Measurements from ENCODE around the gene CDK17.

Gene CDK17

DNA sequence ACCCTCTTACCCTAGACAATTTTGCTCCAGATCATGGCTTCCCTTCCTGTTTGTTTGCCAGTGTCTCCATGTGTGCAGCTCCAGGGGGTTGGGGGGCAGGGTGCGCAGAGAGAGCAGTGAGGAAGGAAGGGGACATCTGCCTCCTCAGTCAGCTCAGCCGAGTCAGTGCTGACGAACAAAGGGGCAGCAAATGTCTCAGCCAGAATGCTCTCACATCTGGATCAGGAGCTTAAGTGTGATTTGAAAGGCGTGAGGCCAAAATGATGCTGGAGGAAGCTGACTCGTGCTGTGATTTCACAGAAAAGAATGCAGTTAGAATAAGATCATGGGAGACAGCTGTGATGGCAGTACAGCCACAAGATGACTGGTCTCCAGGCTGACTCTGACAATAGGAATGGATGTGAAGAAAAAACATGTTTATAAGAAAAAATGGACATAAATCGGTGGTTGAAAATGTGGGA lies 27.1 kb upstream of the CDK17 start:
- no peak overlapping the region for H3K4me3 ChIP-seq (ENCODE audit: low read depth, low read length)
- TF ChIP-seq, protein P1, sequence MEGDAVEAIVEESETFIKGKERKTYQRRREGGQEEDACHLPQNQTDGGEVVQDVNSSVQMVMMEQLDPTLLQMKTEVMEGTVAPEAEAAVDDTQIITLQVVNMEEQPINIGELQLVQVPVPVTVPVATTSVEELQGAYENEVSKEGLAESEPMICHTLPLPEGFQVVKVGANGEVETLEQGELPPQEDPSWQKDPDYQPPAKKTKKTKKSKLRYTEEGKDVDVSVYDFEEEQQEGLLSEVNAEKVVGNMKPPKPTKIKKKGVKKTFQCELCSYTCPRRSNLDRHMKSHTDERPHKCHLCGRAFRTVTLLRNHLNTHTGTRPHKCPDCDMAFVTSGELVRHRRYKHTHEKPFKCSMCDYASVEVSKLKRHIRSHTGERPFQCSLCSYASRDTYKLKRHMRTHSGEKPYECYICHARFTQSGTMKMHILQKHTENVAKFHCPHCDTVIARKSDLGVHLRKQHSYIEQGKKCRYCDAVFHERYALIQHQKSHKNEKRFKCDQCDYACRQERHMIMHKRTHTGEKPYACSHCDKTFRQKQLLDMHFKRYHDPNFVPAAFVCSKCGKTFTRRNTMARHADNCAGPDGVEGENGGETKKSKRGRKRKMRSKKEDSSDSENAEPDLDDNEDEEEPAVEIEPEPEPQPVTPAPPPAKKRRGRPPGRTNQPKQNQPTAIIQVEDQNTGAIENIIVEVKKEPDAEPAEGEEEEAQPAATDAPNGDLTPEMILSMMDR (IDR thresholded peaks at IDR 0.05; ENCODE audit: low read depth, low read length, missing control alignments), result no peak
- no peak for DNase-seq (ENCODE audit: low read depth)

DNA sequence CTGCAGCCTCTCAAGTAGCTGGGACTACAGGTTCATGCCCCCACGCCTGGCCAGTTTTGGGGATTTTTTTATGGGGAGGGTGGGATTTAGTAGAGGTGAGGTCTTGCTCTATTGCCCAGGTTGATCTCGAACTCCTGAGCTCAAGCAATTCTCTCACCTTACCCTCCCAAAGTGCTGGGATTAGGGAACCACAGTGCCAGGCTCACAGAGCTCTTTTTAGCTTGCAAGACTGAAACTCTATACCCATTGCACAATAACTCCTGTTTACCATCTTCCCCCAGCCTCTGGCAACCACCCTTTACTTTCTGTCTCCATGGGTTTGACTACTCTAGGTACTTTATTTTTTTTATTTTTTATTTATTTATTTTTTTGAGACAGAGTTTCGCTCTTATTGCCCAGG lies 25.7 kb upstream of the CDK17 start:
- no peak overlapping the region for H3K4me3 ChIP-seq (ENCODE audit: low read depth, low read length)
- no peak for DNase-seq (ENCODE audit: low read depth)
- TF ChIP-seq, protein P1 (IDR thresholded peaks at IDR 0.05; ENCODE audit: low read depth, low read length, missing control alignments), result no peak

- TF ChIP-seq, protein P1 (IDR thresholded peaks at IDR 0.05; ENCODE audit: low read depth, low read length, missing control alignments), result no peak
- no peak overlapping the region for H3K4me3 ChIP-seq (ENCODE audit: low read depth, low read length)
- DNase-seq (ENCODE audit: low read depth), result no peak
Measured at GRCh38 chr12:96425321-96425720, 25.1 kb upstream of the CDK17 start.

DNA sequence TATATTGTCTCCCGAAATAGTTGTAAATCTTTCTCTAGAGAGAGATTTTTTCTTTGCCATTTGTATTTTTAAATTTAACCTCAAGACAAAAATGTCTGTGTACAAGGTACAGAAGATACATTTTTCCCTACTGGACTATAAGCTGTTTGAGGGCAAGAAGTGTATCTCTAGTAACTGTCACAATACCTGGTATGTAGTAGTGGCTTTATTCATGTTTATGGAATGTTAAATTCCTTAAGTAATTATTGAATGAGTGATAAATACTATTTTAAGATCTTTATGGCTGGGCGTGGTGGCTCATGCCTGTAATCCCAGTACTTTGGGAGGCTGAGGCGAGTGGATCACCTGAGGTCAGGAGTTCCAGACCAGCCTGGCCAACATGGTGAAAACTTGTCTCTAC lies 24.4 kb upstream of the CDK17 start:
- no peak overlapping the region for H3K4me3 ChIP-seq (ENCODE audit: low read depth, low read length)
- DNase-seq (ENCODE audit: low read depth), result no peak
- TF ChIP-seq, protein P1 (IDR thresholded peaks at IDR 0.05; ENCODE audit: low read depth, low read length, missing control alignments), result no peak

DNA sequence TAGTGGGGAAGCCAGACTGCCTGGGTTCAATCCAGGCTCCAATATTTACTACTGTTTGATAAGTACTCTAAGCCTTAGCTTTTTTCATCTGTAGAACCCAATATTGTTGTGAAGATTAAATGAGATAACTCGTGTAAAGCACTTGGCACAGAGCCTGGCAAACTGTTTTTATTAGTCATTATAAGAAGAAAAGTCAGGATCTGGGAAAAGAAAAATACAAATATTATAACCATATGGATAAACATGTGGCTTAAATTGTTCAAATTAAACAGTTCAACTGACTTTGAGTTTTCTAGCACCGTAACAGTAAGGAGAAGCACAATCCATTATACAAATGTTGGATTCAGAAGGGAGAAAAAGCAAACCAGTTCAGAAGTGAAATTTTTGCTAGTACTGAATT lies 22.0 kb upstream of the CDK17 start:
- TF ChIP-seq, protein P1 (IDR thresholded peaks at IDR 0.05; ENCODE audit: low read depth, low read length, missing control alignments), result no peak
- DNase-seq (ENCODE audit: low read depth), result no peak
- H3K4me3 ChIP-seq (ENCODE audit: low read depth, low read length), result no peak overlapping the region

DNA sequence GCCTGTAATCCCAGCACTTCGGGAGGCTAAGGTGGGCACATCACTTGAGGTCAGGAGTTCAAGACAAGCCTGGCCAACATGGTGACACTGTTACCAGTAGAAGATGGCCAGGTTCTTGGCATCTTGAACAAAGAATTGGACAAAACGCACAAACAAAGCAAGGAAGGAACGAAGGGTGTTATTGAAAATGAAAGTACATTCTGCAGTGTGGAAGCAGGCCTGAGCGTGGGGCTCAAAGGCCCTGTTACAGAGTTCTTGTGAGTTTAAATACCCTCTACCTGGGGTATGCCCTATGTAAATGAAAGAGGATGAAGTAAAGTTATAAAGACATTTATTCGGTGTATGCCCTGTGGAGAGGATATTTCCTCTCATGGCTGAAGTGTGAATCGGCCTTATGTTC lies 20.8 kb upstream of the CDK17 start:
- H3K4me3 ChIP-seq (ENCODE audit: low read depth, low read length), result no peak overlapping the region
- no peak for DNase-seq (ENCODE audit: low read depth)
- TF ChIP-seq, protein P1 (IDR thresholded peaks at IDR 0.05; ENCODE audit: low read depth, low read length, missing control alignments), result no peak

- no peak for DNase-seq (ENCODE audit: low read depth)
- TF ChIP-seq, protein P1 (IDR thresholded peaks at IDR 0.05; ENCODE audit: low read depth, low read length, missing control alignments), result no peak
- H3K4me3 ChIP-seq (ENCODE audit: low read depth, low read length), result no peak overlapping the region
Measured at GRCh38 chr12:96420277-96420835, 20.1 kb upstream of the CDK17 start.
